Activated CD8-positive, alpha-beta memory T cell treated with anti-CD3 and anti-CD28 coated beads for 48 hours (primary cell): ENCODE results near the gene MIPEP.
"Not testable (repeated sequence)": the region's sequence is repeated elsewhere in the genome, so short reads cannot be mapped to it uniquely, and the experiment has no call there.

Experiments used
- DNase-seq, 3 experiments: peaks; one replicate each; pipeline ENCODE4 v3.0.0-alpha.2; 2020; ENCODE audit warnings: low read depth in 2 of 3, low spot score in 2 of 3

Gene MIPEP

DNA sequence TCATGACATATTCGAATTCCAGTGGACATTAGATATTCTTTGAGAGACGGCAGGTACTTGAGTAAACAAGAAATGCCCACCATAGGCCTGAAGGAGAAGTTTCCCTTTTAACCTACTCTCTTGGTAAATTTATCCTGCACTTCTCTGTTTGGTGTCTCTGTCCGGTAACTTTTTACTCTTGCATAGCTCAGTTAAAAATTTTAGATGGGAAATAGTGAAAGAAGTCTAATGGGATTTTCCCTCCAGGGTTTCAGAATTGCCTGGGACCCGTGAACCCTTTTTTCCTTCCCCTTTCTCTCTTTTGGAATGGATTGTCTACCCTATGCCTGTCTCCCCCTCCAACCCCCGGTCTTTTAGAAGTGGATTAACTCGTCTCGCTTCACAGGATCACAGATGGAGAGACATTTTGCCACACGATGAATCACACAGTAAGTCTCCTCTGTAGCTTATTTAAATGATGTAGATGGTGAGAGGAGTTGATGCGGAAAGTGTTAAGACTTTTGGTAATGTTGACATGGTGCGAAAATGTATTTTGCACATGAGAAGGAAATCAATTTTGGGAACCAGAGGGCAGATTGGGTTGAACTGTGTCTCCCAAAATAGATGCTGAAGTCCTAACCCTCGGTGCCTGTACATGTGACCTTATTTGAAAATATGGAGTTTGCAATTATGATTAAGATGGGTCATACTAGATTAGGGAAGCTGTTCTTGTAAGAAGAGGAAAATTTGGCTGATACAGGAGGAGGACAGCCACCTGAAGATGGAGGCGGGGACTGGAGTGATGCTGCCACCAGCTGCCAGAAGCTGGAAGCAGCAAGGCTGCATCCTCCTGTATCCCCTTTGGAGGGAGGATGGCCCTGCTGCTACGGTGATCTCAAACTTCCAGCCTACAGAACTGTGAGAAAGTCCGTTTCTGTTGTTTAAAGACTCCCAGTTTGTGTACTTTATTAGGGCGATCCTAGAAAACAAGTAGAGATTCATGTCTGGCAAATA lies 711 bp upstream of the MIPEP start:
- DNase-seq: no peak

DNA sequence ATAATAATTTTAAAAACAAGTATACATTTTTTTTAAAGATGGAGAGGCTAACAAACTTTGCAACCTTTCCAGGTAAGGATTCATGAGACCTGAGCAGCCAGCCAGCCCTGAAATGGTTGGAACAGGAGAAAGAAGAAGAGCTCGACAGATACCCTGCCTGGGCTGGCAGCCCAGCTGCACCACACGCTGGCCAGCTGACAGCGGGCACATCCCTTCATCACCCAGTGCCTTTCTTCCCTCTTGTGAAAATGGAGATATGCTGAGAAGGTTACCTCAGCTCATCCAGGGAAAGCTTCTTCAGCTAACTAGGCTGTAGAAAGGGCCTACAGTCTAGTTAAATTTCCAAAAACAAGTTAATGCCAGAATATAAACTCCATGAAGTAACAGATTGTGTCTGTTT lies 4.8 kb downstream of the MIPEP start:
- DNase-seq: not testable (repeated sequence)

DNA sequence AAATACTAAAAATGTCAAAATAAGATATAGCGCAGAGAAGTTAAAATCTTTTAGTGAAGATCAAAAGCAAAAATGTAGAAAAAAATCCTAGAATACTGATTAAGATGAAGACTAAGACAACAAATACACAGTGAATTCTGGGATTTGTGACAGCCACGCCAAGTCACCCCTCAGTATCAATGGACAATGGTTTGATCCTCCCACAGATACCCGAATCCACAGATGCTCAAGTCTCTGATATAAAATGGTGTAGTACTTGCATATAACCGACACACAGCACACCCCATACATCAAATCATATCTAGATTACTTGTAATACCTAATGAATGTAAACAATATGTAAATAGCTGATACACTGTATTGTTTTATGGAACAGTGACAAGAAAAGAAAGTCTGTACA lies 5.9 kb downstream of the MIPEP start:
- no peak for DNase-seq

DNA sequence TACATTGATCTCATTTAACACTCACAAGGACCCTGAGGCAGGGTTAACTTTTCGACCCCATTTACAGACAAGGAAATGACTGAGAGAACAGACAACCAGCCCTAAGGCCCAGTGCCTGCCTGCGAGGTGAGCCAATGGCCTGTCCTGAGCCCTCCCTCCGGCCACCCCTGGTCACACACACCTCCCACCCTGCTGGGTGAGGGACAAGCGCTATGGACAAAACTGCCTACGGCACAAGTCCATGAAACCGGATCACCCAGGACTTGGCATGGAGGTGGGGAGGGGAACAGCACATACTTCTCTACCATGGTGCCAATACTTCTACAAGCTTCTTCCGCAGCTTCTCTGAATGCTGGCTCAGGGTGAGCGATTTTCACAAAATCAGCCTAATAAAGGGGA lies 7.8 kb downstream of the MIPEP start:
- not testable (repeated sequence) for DNase-seq

DNA sequence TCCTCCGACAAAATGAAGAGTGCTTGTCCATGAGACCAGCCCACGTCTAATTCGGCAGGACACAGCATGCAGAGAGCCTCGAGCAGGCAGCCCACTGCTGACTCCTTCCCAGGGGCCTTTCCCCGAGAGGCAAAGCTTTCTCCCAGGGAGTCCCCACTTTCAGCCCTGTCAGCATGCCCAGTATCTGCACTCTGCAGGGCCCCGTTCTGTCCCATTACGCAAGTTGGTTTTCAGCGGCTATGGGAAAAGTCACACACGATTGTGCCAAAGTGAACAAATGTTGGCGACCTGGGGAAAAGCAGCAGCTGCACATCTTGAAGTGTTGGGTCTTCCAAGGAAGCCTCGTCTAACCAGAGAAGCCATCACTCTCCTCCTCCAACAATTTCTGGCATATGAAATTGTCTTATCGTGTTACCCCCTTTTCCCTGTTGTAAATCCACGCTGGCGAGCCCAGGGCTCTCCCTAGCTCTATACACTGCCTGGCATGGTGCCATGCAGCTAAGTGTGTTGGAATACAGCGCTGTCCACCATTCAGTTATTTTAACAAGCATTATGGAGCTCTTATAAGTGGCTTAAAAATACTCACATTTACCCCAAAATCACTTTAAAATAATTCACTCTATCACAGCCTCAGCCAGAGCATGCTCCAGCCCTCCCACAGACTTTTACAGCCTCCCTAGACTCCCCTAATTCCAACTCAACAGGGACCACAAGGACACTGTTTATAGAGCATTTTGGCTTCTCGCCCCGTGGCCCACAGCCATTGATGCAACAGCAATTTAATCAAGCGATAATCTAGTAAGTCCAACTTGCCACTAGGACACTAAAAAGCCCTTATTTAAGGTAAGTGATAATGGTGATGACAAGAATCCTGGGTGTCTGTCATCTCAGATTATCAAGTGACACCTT lies 8.5 kb downstream of the MIPEP start:
- DNase-seq: not testable (repeated sequence)

DNA sequence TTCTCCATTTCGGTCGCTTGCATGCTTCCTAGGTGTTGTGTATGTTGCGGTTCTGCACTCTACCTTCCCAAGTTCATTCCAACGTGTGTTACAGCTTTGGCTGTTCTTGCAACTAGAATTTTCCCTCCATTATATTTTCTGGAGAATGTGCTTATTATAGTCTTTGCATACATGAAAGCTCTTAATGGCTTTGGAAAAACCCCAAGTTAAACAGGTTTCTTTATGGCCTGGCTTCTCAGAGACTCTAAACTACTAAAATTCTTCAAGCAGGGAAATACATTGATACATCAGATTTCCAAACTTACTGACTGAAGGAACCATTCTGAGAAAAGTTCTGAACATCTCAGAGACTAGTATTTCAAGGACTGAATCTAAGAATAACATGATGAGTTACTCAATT lies 11.9 kb downstream of the MIPEP start:
- no peak for DNase-seq

DNA sequence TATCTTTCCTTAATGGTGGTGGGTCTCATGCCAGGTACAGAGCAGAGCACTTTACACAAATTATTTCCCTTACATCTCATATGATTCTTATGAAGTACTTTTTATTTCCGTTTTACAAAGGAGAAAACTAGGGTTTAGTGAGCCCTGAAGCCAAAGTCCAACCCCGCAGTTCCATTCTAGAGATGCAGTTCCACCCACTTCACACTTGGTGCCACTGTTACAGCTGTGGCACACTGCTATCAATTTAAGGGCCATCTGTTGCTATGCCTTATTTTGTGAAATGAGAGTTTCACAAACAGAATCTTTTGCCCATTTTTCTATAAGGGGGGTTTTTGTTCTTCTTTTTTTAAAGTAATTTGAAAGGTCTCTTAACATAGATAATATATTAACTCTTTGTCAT lies 12.9 kb downstream of the MIPEP start:
- DNase-seq: no peak

DNA sequence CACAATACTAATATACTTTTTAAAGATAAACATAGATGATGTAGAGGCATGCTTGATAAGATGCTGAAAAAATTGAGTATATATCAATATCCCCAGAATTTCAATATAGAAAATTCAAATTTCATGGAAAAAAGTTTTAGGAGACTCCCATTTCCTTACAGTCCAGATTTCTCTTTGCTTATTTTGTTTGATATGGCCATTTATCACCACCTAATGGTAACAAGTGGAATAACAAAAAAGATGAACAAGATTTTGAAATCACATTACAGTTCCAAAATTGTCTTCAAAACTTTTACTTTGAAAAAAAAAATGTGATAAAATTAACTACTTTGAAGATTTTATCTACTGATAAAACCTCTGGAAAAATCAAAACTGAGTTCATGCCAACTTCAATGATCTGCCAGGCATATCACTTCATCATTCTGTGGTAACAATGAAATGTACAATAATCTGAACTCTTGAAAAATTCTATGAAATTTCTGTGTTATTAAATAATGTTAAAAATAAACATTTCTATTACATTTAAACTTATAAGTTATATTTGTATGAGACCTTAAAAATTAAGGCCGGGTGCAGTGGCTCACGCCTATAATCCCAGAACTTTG lies 17.5 kb downstream of the MIPEP start:
- DNase-seq: no peak

DNA sequence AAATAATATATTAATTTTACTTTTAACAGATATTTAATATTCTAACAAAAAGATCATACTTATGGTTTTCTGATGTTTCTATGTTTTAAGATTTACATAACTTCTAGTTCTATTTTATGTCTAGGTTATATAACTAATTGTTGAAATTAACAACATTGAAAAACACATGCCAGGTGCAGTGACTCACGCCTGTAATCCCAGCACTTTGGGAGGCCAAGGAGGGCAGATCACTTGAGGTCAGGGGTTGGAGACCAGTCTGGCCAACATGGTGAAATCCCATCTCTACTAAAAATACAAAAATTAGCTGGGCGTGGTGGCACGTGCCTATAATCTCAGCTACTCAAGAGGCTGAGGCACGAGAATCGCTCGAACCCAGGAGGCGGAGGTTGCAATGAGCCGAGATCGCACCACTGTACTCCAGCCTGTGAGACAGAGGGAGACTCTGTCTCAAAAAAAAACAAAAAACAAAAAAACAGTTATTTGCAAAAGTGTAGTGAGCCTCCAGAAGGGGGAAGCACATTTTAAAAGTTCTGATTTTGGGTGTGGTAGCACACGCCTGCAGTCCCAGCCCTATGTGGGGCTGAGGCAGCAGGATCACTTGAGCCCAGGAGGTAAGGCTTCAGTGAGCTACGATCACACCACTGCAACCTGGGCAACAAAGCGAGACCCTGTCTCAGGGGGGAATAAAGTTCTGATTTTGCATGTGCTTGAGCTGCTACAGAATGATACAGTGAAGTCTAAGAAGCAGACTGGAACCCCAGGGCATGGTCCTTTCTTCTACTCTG lies 18.7 kb downstream of the MIPEP start:
- no peak for DNase-seq

DNA sequence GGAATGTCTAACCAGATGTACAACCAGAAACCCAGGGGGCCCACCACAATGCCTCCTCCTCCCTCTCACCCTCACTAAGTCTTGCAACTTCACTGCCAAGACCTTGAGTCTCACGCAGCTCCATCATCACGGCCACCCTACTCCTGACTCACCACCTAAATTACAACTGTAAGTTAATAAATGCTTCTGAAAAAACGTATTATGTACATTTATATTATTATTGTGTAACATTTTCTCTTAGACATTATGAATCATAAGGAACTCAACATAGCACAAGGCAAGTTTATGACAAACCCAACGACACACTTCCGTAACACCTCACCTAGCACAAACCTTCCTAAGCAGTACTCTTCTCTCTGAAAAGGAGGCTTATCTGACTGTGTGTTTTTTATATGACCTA lies 20.7 kb downstream of the MIPEP start:
- no peak for DNase-seq

DNA sequence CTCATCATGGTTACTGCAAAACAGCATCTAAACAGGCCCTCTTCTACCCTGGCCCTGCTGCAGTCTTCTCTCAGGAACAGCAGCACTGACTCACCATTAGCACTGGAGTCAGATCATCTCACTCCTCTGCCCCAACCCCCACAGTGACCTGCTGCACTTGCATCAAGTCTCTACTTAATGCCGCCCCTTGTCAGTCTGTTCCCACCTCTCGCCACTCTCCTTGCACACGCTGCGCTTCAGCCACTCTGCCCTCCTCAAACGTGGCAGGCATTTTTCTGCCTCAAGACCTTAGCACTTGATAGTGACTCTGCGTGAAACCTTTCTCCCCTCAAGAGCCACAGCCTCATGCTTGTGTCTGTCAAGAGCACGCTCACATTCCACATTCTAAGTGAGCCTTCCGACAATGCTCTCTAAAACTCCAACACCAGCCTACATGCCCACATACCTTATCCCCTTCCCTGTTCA lies 22.1 kb downstream of the MIPEP start:
- no peak for DNase-seq

DNA sequence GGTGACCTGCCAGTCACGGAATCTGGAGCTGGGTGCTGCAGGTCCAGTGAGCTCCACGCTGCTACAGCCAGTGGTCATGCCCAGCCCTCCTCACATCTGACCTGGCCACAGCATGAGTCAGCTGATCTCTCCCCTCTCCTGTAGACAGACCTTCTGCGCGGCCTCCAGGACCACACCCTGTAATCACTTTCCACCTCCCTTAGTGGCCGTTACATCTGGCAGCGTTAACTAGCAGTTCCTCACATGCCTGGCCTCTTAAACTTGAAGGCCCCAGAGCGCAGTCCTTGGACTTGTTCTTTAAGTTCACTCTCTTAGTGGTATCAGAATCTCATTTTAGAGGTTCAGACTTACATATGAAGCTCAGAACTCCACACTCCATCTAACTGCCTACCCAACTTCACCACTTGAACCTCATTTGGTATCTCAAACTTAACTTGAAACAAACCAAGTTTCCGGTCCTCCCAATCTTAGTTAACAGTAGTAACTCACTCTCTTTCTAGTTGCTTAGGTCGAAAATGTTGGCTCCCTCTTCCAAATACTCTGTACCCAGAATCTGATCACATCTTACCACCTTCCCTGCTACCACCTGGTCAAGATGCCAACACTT lies 22.7 kb downstream of the MIPEP start:
- no peak for DNase-seq

DNA sequence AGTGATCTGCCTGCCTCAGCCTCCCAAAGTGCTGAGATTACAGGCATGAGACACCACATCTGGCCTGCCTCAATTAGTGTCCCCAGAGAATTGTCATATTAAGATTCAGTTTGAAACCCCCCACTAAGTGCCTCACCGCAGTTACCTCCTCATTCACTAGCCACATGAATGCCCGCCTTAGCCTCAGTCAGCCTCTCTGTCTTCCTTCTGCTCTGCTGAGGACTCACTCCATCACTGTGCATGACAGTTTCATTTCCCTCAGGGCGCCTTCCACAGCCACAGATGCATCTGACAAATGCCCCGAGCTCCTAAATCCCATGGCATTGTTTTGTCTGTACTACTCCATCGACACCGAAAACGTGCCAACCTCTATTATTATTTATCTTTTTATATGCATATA lies 23.3 kb downstream of the MIPEP start:
- DNase-seq: no peak

DNA sequence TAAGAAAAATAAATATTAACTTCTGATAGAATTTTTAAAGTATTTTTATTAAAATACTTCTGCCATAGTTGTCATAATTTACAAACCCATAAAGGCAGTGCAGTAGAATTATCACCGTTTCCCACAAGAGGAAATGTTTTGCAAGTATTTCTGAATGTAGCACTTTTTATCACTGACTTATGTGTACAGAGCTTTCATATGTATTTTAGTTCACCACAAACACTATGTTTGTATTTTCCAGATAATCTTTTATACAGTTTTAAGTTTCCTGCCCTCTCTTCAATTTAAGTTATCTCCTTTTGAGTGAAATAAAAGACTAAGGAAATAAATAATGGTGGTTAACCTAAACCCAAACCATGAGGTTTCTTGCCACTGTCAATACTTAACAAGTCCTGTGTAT lies 24.2 kb downstream of the MIPEP start:
- DNase-seq: no peak

DNA sequence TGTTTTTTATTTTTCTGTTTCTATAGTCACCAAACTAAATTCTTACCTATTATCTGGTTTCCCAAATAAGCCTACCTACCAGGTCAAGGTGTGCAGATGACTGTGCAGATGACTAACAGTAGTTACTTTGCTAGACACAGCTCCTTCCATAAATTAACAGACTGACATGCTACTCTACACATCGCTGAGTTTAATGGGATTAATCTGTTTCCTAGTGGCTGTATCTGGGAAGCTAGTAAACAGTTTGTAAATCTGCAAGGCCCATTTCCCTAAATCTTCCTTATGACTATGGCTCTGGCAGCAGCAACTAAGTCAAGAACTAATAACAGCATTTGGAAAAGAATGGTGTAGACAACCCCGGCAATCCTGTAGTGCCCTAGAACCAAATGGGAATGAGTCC lies 27.9 kb downstream of the MIPEP start:
- no peak for DNase-seq

DNA sequence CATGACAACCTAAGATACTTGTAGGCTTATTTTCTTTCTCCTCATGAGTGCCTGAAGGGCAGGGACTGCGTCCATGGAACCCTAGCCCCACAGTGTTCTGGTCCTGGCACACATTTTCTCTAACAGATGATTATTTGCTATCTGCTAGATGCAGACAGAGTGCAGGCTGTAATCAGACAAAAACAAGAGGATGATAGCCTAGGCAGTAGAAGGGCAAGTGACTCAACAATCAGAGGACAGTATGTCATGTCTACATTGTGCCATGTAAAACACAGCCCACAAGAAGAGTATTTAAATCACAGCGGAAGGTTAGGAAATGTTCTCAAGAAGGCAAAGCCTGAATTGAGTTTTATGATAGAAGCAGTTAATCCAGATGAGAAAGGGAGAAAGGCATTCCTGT lies 29.3 kb downstream of the MIPEP start:
- no peak for DNase-seq

DNA sequence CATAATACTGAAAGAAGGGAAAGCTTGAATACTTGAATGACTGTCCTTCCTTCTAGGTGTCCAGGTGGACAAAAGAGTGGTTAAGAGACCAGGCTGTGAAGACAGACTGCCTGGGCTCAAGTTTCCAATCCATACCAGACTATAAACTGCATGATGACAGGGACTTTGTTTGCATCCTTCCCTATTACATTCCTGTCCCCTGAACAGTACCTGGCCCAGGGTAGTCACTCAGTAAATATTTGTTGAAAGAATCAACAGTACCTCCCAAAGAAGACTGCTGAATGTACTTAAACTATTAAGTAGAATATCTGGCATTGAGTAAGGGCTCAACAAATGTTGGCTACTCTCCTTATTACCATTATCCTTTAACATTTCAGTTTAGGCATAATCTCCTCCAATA lies 29.7 kb downstream of the MIPEP start:
- no peak for DNase-seq

DNA sequence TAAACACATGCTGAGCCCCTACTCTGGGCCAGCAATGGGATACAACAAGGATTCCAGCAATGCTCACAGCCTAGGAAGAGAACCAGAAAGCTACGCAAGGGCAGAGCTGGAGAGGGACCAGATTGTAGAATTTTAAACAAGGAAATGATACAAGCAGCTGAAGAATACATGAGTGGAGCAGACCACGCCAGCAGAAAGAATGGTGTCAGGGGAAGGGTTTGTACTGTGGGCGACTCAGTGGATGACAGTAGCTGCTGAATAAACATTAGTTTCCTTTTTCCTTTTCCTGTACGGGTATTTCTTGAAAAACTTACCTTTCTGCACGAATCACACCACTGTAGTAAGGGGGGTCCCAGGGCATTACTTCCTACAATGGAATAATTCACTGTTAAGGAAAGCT lies 30.7 kb downstream of the MIPEP start:
- no peak for DNase-seq

DNA sequence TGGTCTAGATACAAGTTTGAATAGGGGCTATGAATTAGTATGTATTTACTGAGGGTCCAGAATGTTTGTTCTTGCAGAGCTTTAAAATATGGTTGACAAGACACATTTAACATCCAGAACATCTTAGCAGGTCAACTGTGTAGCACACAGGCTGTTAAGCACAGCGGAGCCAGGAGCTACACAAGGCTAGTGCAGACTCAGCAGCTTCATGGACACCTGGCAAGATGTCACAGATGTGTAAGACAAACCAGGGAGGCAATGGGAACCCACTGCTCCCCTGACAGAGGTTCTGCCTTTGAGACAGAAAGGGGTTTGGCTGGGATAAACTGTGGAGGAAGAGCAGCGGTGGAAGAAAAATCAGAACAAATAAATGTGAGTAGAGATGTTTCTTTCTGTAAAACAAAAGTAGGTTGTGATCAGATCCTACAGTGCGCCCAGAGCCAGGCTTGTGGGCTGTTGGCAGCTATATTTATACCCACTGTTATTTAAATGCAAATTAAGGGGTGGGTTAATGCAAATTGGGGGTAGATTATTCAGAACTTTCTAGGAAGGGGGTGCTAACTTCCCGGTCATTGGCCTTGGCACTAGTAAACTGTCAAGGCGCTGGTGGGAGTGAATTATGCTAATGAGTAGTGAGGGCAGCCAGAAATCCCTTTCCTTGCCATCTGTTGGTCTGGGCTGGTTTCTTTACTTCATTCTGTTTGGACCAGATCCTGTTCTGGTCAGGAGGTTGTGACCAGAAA lies 33.0 kb downstream of the MIPEP start:
- DNase-seq: no peak

DNA sequence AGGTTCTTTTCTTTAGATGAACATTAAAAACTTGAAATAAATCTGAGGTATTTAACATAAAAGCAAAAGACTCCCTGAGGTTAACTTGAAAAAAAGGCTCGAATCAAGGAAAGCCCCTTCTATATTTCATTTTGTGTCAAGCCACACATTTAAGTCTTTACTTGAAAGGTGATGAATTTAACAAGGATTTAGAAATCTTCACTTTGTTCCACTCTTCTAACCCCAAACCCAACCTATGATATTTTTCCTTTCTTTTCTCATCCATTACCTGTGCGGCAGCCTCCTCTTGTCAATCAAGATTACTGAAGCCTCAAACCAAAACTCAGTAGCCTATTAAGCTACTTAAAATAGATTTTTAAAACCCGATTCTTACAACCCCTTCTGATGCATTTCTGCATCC lies 33.8 kb downstream of the MIPEP start:
- DNase-seq: no peak
